ENCODE data around the gene CLEC10A.
A peak's percentile ranks its signal among the peaks of the same experiment; 100 is the strongest.
"Not testable (repeated sequence)": the region's sequence is repeated elsewhere in the genome, so short reads cannot be mapped to it uniquely, and the experiment has no call there.

The CLEC10A gene

GRCh38 chr17:7122381-7122780, 42.3 kb upstream of the CLEC10A start:
- CTCF ChIA-PET = interaction anchor here (0.6 to 0.7 kb wide), 2 partner anchors 14 to 280 kb away, joined by 3 read pairs; no protein-coding TSS in a partner anchor

GRCh38 chr17:7120635-7121034, 40.6 kb upstream of the CLEC10A start:
- DNase-seq (ENCODE audit: extremely low spot score); POLR2A ChIA-PET: not testable (repeated sequence)
- CTCF ChIA-PET = interaction anchor here (0.7 kb wide), 1 partner anchor 12 kb away, joined by 3 read pairs; no protein-coding TSS in a partner anchor

More at GRCh38 chr17:7122381-7122780, 42.3 kb upstream of the CLEC10A start:
- DNase-seq (ENCODE audit: extremely low spot score) = no peak
- POLR2A ChIA-PET = no interaction called here
- no peak for TF ChIP-seq L3MBTL2 (conservative IDR thresholded peaks at IDR 0.05)
- TF ChIP-seq SP1 (IDR thresholded peaks at IDR 0.05) = no peak
- TF ChIP-seq FOXM1 (IDR thresholded peaks at IDR 0.05; ENCODE audit: borderline replicate concordance) = no peak
- TF ChIP-seq FOXK2 (IDR thresholded peaks at IDR 0.05) = no peak
- TF ChIP-seq SUZ12 (IDR thresholded peaks at IDR 0.05) = no peak
- no peak for TF ChIP-seq HDGF (IDR thresholded peaks at IDR 0.05; ENCODE audit: borderline replicate concordance)
- no peak for TF ChIP-seq ARNT (IDR thresholded peaks at IDR 0.05)
- TF ChIP-seq ZNF384 (IDR thresholded peaks at IDR 0.05) = no peak
- TF ChIP-seq CTBP1 (IDR thresholded peaks at IDR 0.05; ENCODE audit: borderline replicate concordance) = no peak

GRCh38 chr17:7120123-7120522, 40.1 kb upstream of the CLEC10A start:
- POLR2A ChIA-PET = no interaction called here
- CTCF ChIA-PET = interaction anchor here (0.7 kb wide), 1 partner anchor 12 kb away, joined by 3 read pairs; no protein-coding TSS in a partner anchor
- no peak for TF ChIP-seq CTBP1 (IDR thresholded peaks at IDR 0.05; ENCODE audit: borderline replicate concordance)
- TF ChIP-seq HDGF (IDR thresholded peaks at IDR 0.05; ENCODE audit: borderline replicate concordance) = no peak

GRCh38 chr17:7119314-7119713, 39.3 kb upstream of the CLEC10A start:
- POLR2A ChIA-PET = no interaction called here
- TF ChIP-seq PKNOX1 (IDR thresholded peaks at IDR 0.05) (0 out of 2 replicates have a peak, but pooled peaks have one; percentile 19), FOXA1 (IDR thresholded peaks at IDR 0.05) (no peak), HDGF (IDR thresholded peaks at IDR 0.05; ENCODE audit: borderline replicate concordance) (no peak), ELF4 (IDR thresholded peaks at IDR 0.05) (no peak), BHLHE40 (IDR thresholded peaks at IDR 0.05; ENCODE audit: borderline replicate concordance) (no peak), TARDBP (IDR thresholded peaks at IDR 0.05) (no peak), FOXK2 (IDR thresholded peaks at IDR 0.05) (no peak), NFRKB (IDR thresholded peaks at IDR 0.05) (no peak)
- CTCF ChIA-PET = no interaction called here
- no peak for DNase-seq (ENCODE audit: extremely low spot score)

More at GRCh38 chr17:7120123-7120522, 40.1 kb upstream of the CLEC10A start:
- DNase-seq (ENCODE audit: extremely low spot score) = no peak

- no peak for TF ChIP-seq HDGF (IDR thresholded peaks at IDR 0.05; ENCODE audit: borderline replicate concordance)
- TF ChIP-seq TARDBP (IDR thresholded peaks at IDR 0.05) = no peak
- no peak for TF ChIP-seq SUZ12 (IDR thresholded peaks at IDR 0.05)
- no peak for TF ChIP-seq ZNF384 (IDR thresholded peaks at IDR 0.05)
- no peak for TF ChIP-seq ARNT (IDR thresholded peaks at IDR 0.05)
- no peak for TF ChIP-seq FOXM1 (IDR thresholded peaks at IDR 0.05; ENCODE audit: borderline replicate concordance)
- no peak for TF ChIP-seq FOXK2 (IDR thresholded peaks at IDR 0.05)
- TF ChIP-seq NFRKB (IDR thresholded peaks at IDR 0.05) = no peak
- no peak for TF ChIP-seq LEF1 (IDR thresholded peaks at IDR 0.05; ENCODE audit: borderline replicate concordance)
- TF ChIP-seq FOXA1 (IDR thresholded peaks at IDR 0.05) = no peak
- no peak for TF ChIP-seq CTBP1 (IDR thresholded peaks at IDR 0.05; ENCODE audit: borderline replicate concordance)
- TF ChIP-seq SP1 (IDR thresholded peaks at IDR 0.05) = no peak
- no peak for TF ChIP-seq ELF4 (IDR thresholded peaks at IDR 0.05)
- no peak for TF ChIP-seq PKNOX1 (IDR thresholded peaks at IDR 0.05)
- no peak for TF ChIP-seq BHLHE40 (IDR thresholded peaks at IDR 0.05; ENCODE audit: borderline replicate concordance)
- TF ChIP-seq L3MBTL2 (conservative IDR thresholded peaks at IDR 0.05) = no peak
- DNase-seq (ENCODE audit: extremely low spot score) = no peak
- ChIA-PET POLR2A (no interaction called here), CTCF (no interaction called here)
These were observed 35.0 kb upstream of the CLEC10A start for GRCh38 chr17:7114875-7115614.

- POLR2A ChIA-PET = no interaction called here
These were observed 34.3 kb upstream of the CLEC10A start, which contains the start of gene ASGR2 for GRCh38 chr17:7114241-7114874. Gene ASGR2, minus strand, starts transcription at chr17:7114822. Its CDS starts 582 bp downstream, at chr17:7114240.

GRCh38 chr17:7113273-7114071, 33.4 kb upstream of the CLEC10A start:
- CTCF ChIA-PET = no interaction called here
- peak; percentile 35; the same call in 1 of the 2 replicates for TF ChIP-seq CTBP1 (IDR thresholded peaks at IDR 0.05; ENCODE audit: borderline replicate concordance)
- peak; percentile 52; the same call in 1 of the 2 replicates for TF ChIP-seq TARDBP (IDR thresholded peaks at IDR 0.05)
- TF ChIP-seq LEF1 (IDR thresholded peaks at IDR 0.05; ENCODE audit: borderline replicate concordance) = no peak
- no peak for DNase-seq (ENCODE audit: extremely low spot score)
- POLR2A ChIA-PET = no interaction called here

More at GRCh38 chr17:7114241-7114874, 34.3 kb upstream of the CLEC10A start, which contains the start of gene ASGR2:
- no peak for TF ChIP-seq SP1 (IDR thresholded peaks at IDR 0.05)
- no peak for TF ChIP-seq L3MBTL2 (conservative IDR thresholded peaks at IDR 0.05)
- CTCF ChIA-PET = no interaction called here
- DNase-seq (ENCODE audit: extremely low spot score) = no peak
